ENCODE measurements around the gene GAL3ST1. TPM values are rescaled to one million over a fixed set of nuclear protein-coding genes. Genes with fewer than 3 reads are reported as not detected.
"Not testable (repeated sequence)": the region's sequence is repeated elsewhere in the genome, so short reads cannot be mapped to it uniquely, and the experiment has no call there.

The GAL3ST1 gene
- 0.10 TPM for total RNA-seq

GRCh38 chr22:30574095-30574981 lies at the start of gene GAL3ST1:
TSS of gene GAL3ST1 (minus strand) at chr22:30574665. CDS start at chr22:30557392, 17,273 bp downstream.
- Histone ChIP-seq H3K27me3 (ENCODE audit: insufficient read depth, low read length) (no peaks in the 10 kb centered on the region), H3K4me3 (ENCODE audit: low read length) (no peak within 1 kb of the TSS), H3K4me1 (ENCODE audit: insufficient read depth, low read length) (no peaks in the 10 kb centered on the region), H3K9me3 (ENCODE audit: low read depth, low read length) (no peaks in the 10 kb centered on the region)

- not testable (repeated sequence) for H3K4me3 ChIP-seq (ENCODE audit: low read length); H3K27me3 ChIP-seq (ENCODE audit: insufficient read depth, low read length); H3K9me3 ChIP-seq (ENCODE audit: low read depth, low read length)
- peaks cover 12% of the 10 kb centered on the region for H3K4me1 ChIP-seq (ENCODE audit: insufficient read depth, low read length)
Measured at GRCh38 chr22:30619909-30620308, 45.4 kb upstream of the GAL3ST1 start.

GRCh38 chr22:30617819-30618218 lies 43.4 kb upstream of the GAL3ST1 start:
- no peaks in the 10 kb centered on the region for H3K9me3 ChIP-seq (ENCODE audit: low read depth, low read length)
- H3K4me3 ChIP-seq (ENCODE audit: low read length): no peak overlapping the region
- no peaks in the 10 kb centered on the region for H3K27me3 ChIP-seq (ENCODE audit: insufficient read depth, low read length)
- peaks cover 12% of the 10 kb centered on the region for H3K4me1 ChIP-seq (ENCODE audit: insufficient read depth, low read length)

GRCh38 chr22:30615543-30615954 lies 41.1 kb upstream of the GAL3ST1 start:
- Histone ChIP-seq H3K9me3 (ENCODE audit: low read depth, low read length) (no peaks in the 10 kb centered on the region), H3K4me3 (ENCODE audit: low read length) (no peak overlapping the region), H3K4me1 (ENCODE audit: insufficient read depth, low read length) (peaks cover 18% of the 10 kb centered on the region), H3K27me3 (ENCODE audit: insufficient read depth, low read length) (no peaks in the 10 kb centered on the region)

- Histone ChIP-seq H3K9me3 (ENCODE audit: low read depth, low read length) (no peaks in the 10 kb centered on the region), H3K27me3 (ENCODE audit: insufficient read depth, low read length) (no peaks in the 10 kb centered on the region), H3K4me1 (ENCODE audit: insufficient read depth, low read length) (peaks cover 24% of the 10 kb centered on the region), H3K4me3 (ENCODE audit: low read length) (no peak overlapping the region)
Measured at GRCh38 chr22:30614879-30615278, 40.4 kb upstream of the GAL3ST1 start.

GRCh38 chr22:30614268-30614667 lies 39.8 kb upstream of the GAL3ST1 start:
- H3K9me3 ChIP-seq (ENCODE audit: low read depth, low read length): no peaks in the 10 kb centered on the region
- H3K27me3 ChIP-seq (ENCODE audit: insufficient read depth, low read length): no peaks in the 10 kb centered on the region
- no peak overlapping the region for H3K4me3 ChIP-seq (ENCODE audit: low read length)
- H3K4me1 ChIP-seq (ENCODE audit: insufficient read depth, low read length): peaks cover 30% of the 10 kb centered on the region

GRCh38 chr22:30612789-30613188 lies 38.3 kb upstream of the GAL3ST1 start:
- Histone ChIP-seq H3K4me1 (ENCODE audit: insufficient read depth, low read length) (peaks cover 45% of the 10 kb centered on the region), H3K4me3 (ENCODE audit: low read length) (no peak overlapping the region), H3K9me3 (ENCODE audit: low read depth, low read length) (no peaks in the 10 kb centered on the region), H3K27me3 (ENCODE audit: insufficient read depth, low read length) (no peaks in the 10 kb centered on the region)

GRCh38 chr22:30611197-30611596 lies 36.7 kb upstream of the GAL3ST1 start:
- H3K4me3 ChIP-seq (ENCODE audit: low read length): no peak overlapping the region
- peaks cover 59% of the 10 kb centered on the region for H3K4me1 ChIP-seq (ENCODE audit: insufficient read depth, low read length)
- no peaks in the 10 kb centered on the region for H3K27me3 ChIP-seq (ENCODE audit: insufficient read depth, low read length)
- H3K9me3 ChIP-seq (ENCODE audit: low read depth, low read length): no peaks in the 10 kb centered on the region

- Histone ChIP-seq H3K9me3 (ENCODE audit: low read depth, low read length) (no peaks in the 10 kb centered on the region), H3K4me1 (ENCODE audit: insufficient read depth, low read length) (peaks cover 59% of the 10 kb centered on the region), H3K4me3 (ENCODE audit: low read length) (no peak overlapping the region), H3K27me3 (ENCODE audit: insufficient read depth, low read length) (no peaks in the 10 kb centered on the region)
Measured at GRCh38 chr22:30610299-30610698, 35.8 kb upstream of the GAL3ST1 start.

- no peaks in the 10 kb centered on the region for H3K9me3 ChIP-seq (ENCODE audit: low read depth, low read length)
- no peak overlapping the region for H3K4me3 ChIP-seq (ENCODE audit: low read length)
- no peaks in the 10 kb centered on the region for H3K27me3 ChIP-seq (ENCODE audit: insufficient read depth, low read length)
- peaks cover 60% of the 10 kb centered on the region for H3K4me1 ChIP-seq (ENCODE audit: insufficient read depth, low read length)
Measured at GRCh38 chr22:30609260-30610185, 35.1 kb upstream of the GAL3ST1 start.

- Histone ChIP-seq H3K4me3 (ENCODE audit: low read length) (no peak overlapping the region), H3K9me3 (ENCODE audit: low read depth, low read length) (no peaks in the 10 kb centered on the region), H3K4me1 (ENCODE audit: insufficient read depth, low read length) (peaks cover 60% of the 10 kb centered on the region), H3K27me3 (ENCODE audit: insufficient read depth, low read length) (no peaks in the 10 kb centered on the region)
Measured at GRCh38 chr22:30607939-30608338, 33.5 kb upstream of the GAL3ST1 start.

- Histone ChIP-seq H3K9me3 (ENCODE audit: low read depth, low read length) (no peaks in the 10 kb centered on the region), H3K27me3 (ENCODE audit: insufficient read depth, low read length) (no peaks in the 10 kb centered on the region), H3K4me3 (ENCODE audit: low read length) (peak overlapping the region; percentile 38), H3K4me1 (ENCODE audit: insufficient read depth, low read length) (peaks cover 60% of the 10 kb centered on the region)
Measured at GRCh38 chr22:30607300-30607930, 33.0 kb upstream of the GAL3ST1 start.

GRCh38 chr22:30606455-30607299 lies 32.2 kb upstream of the GAL3ST1 start, which contains the start of gene TCN2:
TSS of gene TCN2 (plus strand) at chr22:30607174. CDS start at chr22:30607332, 158 bp downstream.
- Histone ChIP-seq H3K27me3 (ENCODE audit: insufficient read depth, low read length) (no peaks in the 10 kb centered on the region), H3K4me1 (ENCODE audit: insufficient read depth, low read length) (peaks cover 60% of the 10 kb centered on the region), H3K9me3 (ENCODE audit: low read depth, low read length) (no peaks in the 10 kb centered on the region), H3K4me3 (ENCODE audit: low read length) (peak within 1 kb of the TSS; percentile 38)

Measured in mononuclear cell (primary cell).